Measurements from ENCODE around the gene TXNIP. TPM values are rescaled to one million over a fixed set of nuclear protein-coding genes. Genes with fewer than 3 reads are reported as not detected.

The TXNIP gene
- total RNA-seq, 4 donors from 2014 or later: 739 to 2,947 (median 1,128) TPM

- DNase-seq: no peak
- Histone ChIP-seq H3K4me3 (replicated peaks in 1 of 3) (peak overlapping the region in 2 of 3 donors; percentile 48 to 57), H3K4me1 (peaks cover 18 to 32% of the 10 kb centered on the region in 2 donors), H3K27ac (peak overlapping the region; percentile 75 to 98 (median 87)), H3K36me3 (no peaks in the 10 kb centered on the region), H3K27me3 (no peaks in the 10 kb centered on the region), H3K9me3 (no peaks in the 10 kb centered on the region)
- no peak for TF ChIP-seq POLR2A (IDR thresholded peaks at IDR 0.05)
- TF ChIP-seq CTCF (IDR thresholded peaks at IDR 0.05): no peak
- 56 to 59% methylated on average over 5 of the region's 5 CpGs for WGBS, 2 donors
- intact Hi-C loops (cut with DNase I): loop anchor here (10.0 kb wide), 1 partner anchor 51 kb away; no protein-coding TSS in a partner anchor
Observed at GRCh38 chr1:145963265-145964019, 32.9 kb downstream of the TXNIP start.

- 13 to 15% methylated on average over 20 of the region's 36 CpGs for WGBS, 2 donors
- no peaks in the 10 kb centered on the region for H3K36me3 ChIP-seq
- peak; percentile 53 to 56 for DNase-seq
- intact Hi-C loops (cut with DNase I): loop anchor here (10.0 kb wide), 1 partner anchor 52 kb away; no protein-coding TSS in a partner anchor
- peak overlapping the region in 2 of 3 donors; percentile 61 to 73 for H3K4me3 ChIP-seq (replicated peaks in 1 of 3)
- H3K27ac ChIP-seq: peak overlapping the region; percentile 63 to 75 (median 73)
- no peak for TF ChIP-seq POLR2A (IDR thresholded peaks at IDR 0.05)
- TF ChIP-seq CTCF (IDR thresholded peaks at IDR 0.05): no peak
- peaks cover 22 to 32% of the 10 kb centered on the region in 2 donors for H3K4me1 ChIP-seq
- no peaks in the 10 kb centered on the region for H3K9me3 ChIP-seq
- H3K27me3 ChIP-seq: no peaks in the 10 kb centered on the region
Observed at GRCh38 chr1:145962157-145963102, 33.9 kb downstream of the TXNIP start.

- Histone ChIP-seq H3K4me3 (replicated peaks in 1 of 3) (peak overlapping the region; percentile 49 to 73 (median 61)), H3K4me1 (peaks cover 25 to 36% of the 10 kb centered on the region in 2 donors), H3K27me3 (no peaks in the 10 kb centered on the region), H3K36me3 (no peaks in the 10 kb centered on the region), H3K9me3 (no peaks in the 10 kb centered on the region), H3K27ac (peak overlapping the region in 2 of 3 donors; percentile 82 to 84)
- WGBS, 2 donors: 2% methylated on average over 13 to 17 of the region's 57 CpGs
- intact Hi-C loops (cut with DNase I): loop anchor here (10.0 kb wide), 1 partner anchor 53 kb away; no protein-coding TSS in a partner anchor
- TF ChIP-seq CTCF (IDR thresholded peaks at IDR 0.05): no peak
- no peak for TF ChIP-seq POLR2A (IDR thresholded peaks at IDR 0.05)
- peak; percentile 49 to 57 for DNase-seq
Observed at GRCh38 chr1:145961425-145962156, 34.8 kb downstream of the TXNIP start.

GRCh38 chr1:145961109-145961424 is 35.3 kb downstream of the TXNIP start:
- no peaks in the 10 kb centered on the region for H3K9me3 ChIP-seq
- intact Hi-C loops (cut with DNase I): loop anchor here (10.0 kb wide), 1 partner anchor 54 kb away; no protein-coding TSS in a partner anchor
- H3K4me1 ChIP-seq: peaks cover 27 to 42% of the 10 kb centered on the region in 2 donors
- TF ChIP-seq POLR2A (IDR thresholded peaks at IDR 0.05) (no peak), CTCF (IDR thresholded peaks at IDR 0.05) (no peak)
- no peaks in the 10 kb centered on the region for H3K27me3 ChIP-seq
- peak overlapping the region; percentile 49 to 73 (median 61) for H3K4me3 ChIP-seq (replicated peaks in 1 of 3)
- H3K36me3 ChIP-seq: no peaks in the 10 kb centered on the region
- DNase-seq: no peak
- WGBS, 2 donors: 0 to 2% methylated on average over 8 to 13 of the region's 22 CpGs
- peak overlapping the region; percentile 78 to 84 (median 82) for H3K27ac ChIP-seq
